Endothelial cell of umbilical vein (primary cell): ENCODE measurements around the gene COPS4. TPM values are rescaled to one million over a fixed set of nuclear protein-coding genes. Genes with fewer than 3 reads are reported as not detected.

Source experiments
- BruUV-seq: library from RNA; stranded (reverse); fragments of 400-500 nt; replicated peaks from 2 replicates; lab custom pipeline; 2021; lab: Mats Ljungman, UMichigan
- CTCF ChIA-PET: fragments of 300-600, 350-600 bp; sonication (Branson Sonifier 250); formaldehyde crosslinking; loops from one replicate; lab custom pipeline; 2021; ENCODE audit warnings: antibody characterized with exemption, inconsistent platforms; lab: Charles Lee
- POLR2A ChIA-PET: fragments of 300-600, 350-600 bp; sonication (Branson Sonifier 250); formaldehyde crosslinking; loops from one replicate; lab custom pipeline; 2021; ENCODE audit warnings: antibody characterized with exemption, inconsistent platforms; lab: Charles Lee
- DNase-seq: peaks from one replicate; pipeline ENCODE4 v3.0.0-alpha.2; 2011; ENCODE audit warnings: low read depth, low spot score
- FAIRE-seq: peaks from 2 replicates; lab custom pipeline; 2011; peaks lifted over from hg19 to GRCh38; lab: Jason Lieb, UNC
- H2AFZ ChIP-seq: 2 replicates; pipeline ENCODE4 v1.6.0; 2012; ENCODE audit warnings: low read depth, low read length, control low read depth, inconsistent platforms
- H3K27ac ChIP-seq: 2 replicates; pipeline ENCODE4 v1.5.1; 2011; ENCODE audit warnings: low read depth, mild to moderate bottlenecking, control low read depth, low read length, moderate library complexity; ENCODE audit not compliant: insufficient read depth
- H3K27me3 ChIP-seq, 2 experiments: 2 replicates each; pipeline versions ENCODE4 v1.6.0 to v1.6.1; 2011; ENCODE audit warnings: low read length in 2 of 2, mixed read lengths in 1 of 2; ENCODE audit not compliant: control insufficient read depth in 2 of 2, insufficient read depth in 2 of 2
- H3K36me3 ChIP-seq, 2 experiments: 2 replicates in 1 of 2; 3 replicates in 1 of 2; pipeline ENCODE4 v1.5.1; 2011; ENCODE audit warnings: low read length in 2 of 2, mild to moderate bottlenecking in 1 of 2, moderate library complexity in 1 of 2; ENCODE audit not compliant: control insufficient read depth in 2 of 2, insufficient read depth in 2 of 2; ENCODE audit errors: extremely low read depth in 1 of 2
- H3K4me1 ChIP-seq: 3 replicates; pipeline ENCODE4 v1.5.1; 2011; ENCODE audit warnings: mild to moderate bottlenecking, low read length; ENCODE audit not compliant: control insufficient read depth, insufficient read depth; ENCODE audit errors: extremely low read depth
- H3K4me2 ChIP-seq: 2 replicates; pipeline ENCODE4 v1.6.1; 2011; ENCODE audit warnings: low read length, control low read depth, mixed read lengths; ENCODE audit not compliant: insufficient read depth
- H3K4me3 ChIP-seq, 3 experiments: fragments of 200-600 bp in 1 of 3; sonication (generic), shearing (Covaris generic) in 1 of 3; replicated peaks in 1 of 3; 2 replicates each; pipeline ENCODE4 v1.5.1; 2011 to 2016; ENCODE audit warnings: control low read depth in 3 of 3, low read length in 3 of 3, mild to moderate bottlenecking in 2 of 3, inconsistent platforms in 1 of 3, low read depth in 1 of 3, moderate library complexity in 1 of 3; ENCODE audit not compliant: insufficient read depth in 1 of 3
- H3K79me2 ChIP-seq: 2 replicates; pipeline ENCODE4 v1.6.0; 2012; ENCODE audit warnings: low read length, inconsistent platforms; ENCODE audit not compliant: control insufficient read depth, insufficient read depth
- H3K9ac ChIP-seq: replicated peaks from 2 replicates; pipeline ENCODE3; 2011; ENCODE audit warnings: low read length, control low read depth; ENCODE audit not compliant: insufficient read depth; ENCODE audit errors: extremely low read depth
- H3K9me1 ChIP-seq: replicated peaks from 3 replicates; pipeline ENCODE4 v1.6.0; 2011; ENCODE audit warnings: mild to moderate bottlenecking, low read length; ENCODE audit not compliant: control insufficient read depth, insufficient read depth; ENCODE audit errors: extremely low read depth
- H3K9me3 ChIP-seq: replicated peaks from 2 replicates; pipeline ENCODE4 v1.5.1; 2012; ENCODE audit warnings: low read length, inconsistent platforms; ENCODE audit not compliant: control insufficient read depth, insufficient read depth
- H4K20me1 ChIP-seq: replicated peaks from 2 replicates; pipeline ENCODE3; 2011; ENCODE audit warnings: mild to moderate bottlenecking, low read length; ENCODE audit not compliant: control insufficient read depth, insufficient read depth; ENCODE audit errors: extremely low read depth
- EZH2 ChIP-seq: IDR thresholded peaks from 2 replicates; pipeline ENCODE4 v1.6.1; 2012; ENCODE audit warnings: borderline replicate concordance, low read depth, mild to moderate bottlenecking, moderate library complexity, low read length, inconsistent platforms; ENCODE audit not compliant: severe bottlenecking
- FOS ChIP-seq: IDR thresholded peaks from 2 replicates; pipeline ENCODE4 v1.6.1; 2011; ENCODE audit warnings: mild to moderate bottlenecking, low read length, moderate library complexity, borderline replicate concordance; ENCODE audit not compliant: insufficient read depth
- GATA2 ChIP-seq: IDR thresholded peaks from 2 replicates; pipeline ENCODE4 v1.7.0; 2011; ENCODE audit warnings: low read depth, mild to moderate bottlenecking, moderate library complexity, mixed read lengths, low read length; ENCODE audit not compliant: insufficient read length, insufficient read depth
- JUN ChIP-seq: IDR thresholded peaks from 2 replicates; pipeline ENCODE4 v1.6.1; 2011; ENCODE audit warnings: borderline replicate concordance, low read depth; ENCODE audit not compliant: insufficient read length, insufficient read depth
- MAX ChIP-seq: IDR thresholded peaks from 2 replicates; pipeline ENCODE4 v1.6.1; 2011; ENCODE audit not compliant: insufficient read depth, insufficient read length
- MYC ChIP-seq: IDR thresholded peaks from one replicate; pipeline ENCODE4 v1.6.1; 2011; ENCODE audit warnings: mild to moderate bottlenecking, low read depth, low read length
- POLR2A ChIP-seq: IDR thresholded peaks from 2 replicates; pipeline ENCODE4 v1.6.1; 2012; ENCODE audit warnings: low read depth, mild to moderate bottlenecking, control low read depth, low read length
- POLR2AphosphoS5 ChIP-seq: IDR thresholded peaks from 2 replicates; pipeline ENCODE4 v1.6.1; 2012; ENCODE audit warnings: low read depth, mild to moderate bottlenecking, control low read depth, low read length, moderate library complexity; ENCODE audit not compliant: insufficient read depth
- dilution Hi-C: fragments of 300-500 bp; cut with MboI; formaldehyde crosslinking; loops from one replicate; pipeline ENCODE4 v1.15.0; 2019; ENCODE audit warnings: low sequenced_read_pairs; ENCODE audit not compliant: extremely low pct_ligation_motif_present
- intact Hi-C: fragments of 100-400 bp; cut with micrococcal nuclease; formaldehyde crosslinking; loops from one replicate; pipeline ENCODE4 v1.10.0; 2022
- polyA plus RNA-seq, 4 experiments: library from polyadenylated mRNA; depleted of rRNA in 3 of 4; stranded (reverse) in 3 of 4; unstranded in 1 of 4; fragments of >200 nt; gene quantifications; 2 replicates each; pipeline versions ENCODE4 v1.2.1 to v1.2.3, GENCODE V29; 2011 to 2012; ENCODE audit warnings: missing spikeins in 1 of 4
- total RNA-seq: library from RNA; stranded (reverse); gene quantifications from 2 replicates; pipeline ENCODE4 v1.2.3, GENCODE V29; 2021
- TF ChIP-seq, protein P1 (sequence below), 2 donors: IDR thresholded peaks; 1 replicate in 1 of 2; 2 replicates in 1 of 2; pipeline ENCODE4 v1.5.1; 2011; ENCODE audit warnings: low read length in 2 of 2, mild to moderate bottlenecking in 2 of 2, moderate library complexity in 2 of 2, control low read depth in 1 of 2, inconsistent platforms in 1 of 2, low read depth in 1 of 2; ENCODE audit not compliant: insufficient read depth in 1 of 2; ENCODE audit errors: extremely low read depth in 1 of 2

The COPS4 gene
- total and polyA plus RNA-seq, 2 donors (not counting 3 experiments of a cell fraction or from before 2014, with no cell fraction given) = 29.8 to 53.0 TPM

- intact Hi-C loops = no loop called here
- dilution Hi-C loops = no loop called here
- no peak for DNase-seq
- H3K79me2 ChIP-seq = no peaks in the 10 kb centered on the region
- H3K27me3 ChIP-seq = no peaks in the 10 kb centered on the region
- no peaks in the 10 kb centered on the region for H4K20me1 ChIP-seq
- FAIRE-seq = no peak
- TF ChIP-seq MAX = no peak
- TF ChIP-seq EZH2 = no peak
- no peak overlapping the region for H2AFZ ChIP-seq
- H3K9ac ChIP-seq = no peak overlapping the region
- H3K36me3 ChIP-seq = no peaks in the 10 kb centered on the region
- no peak overlapping the region for H3K4me3 ChIP-seq
- BruUV-seq = no TSS peak
- CTCF ChIA-PET = interaction anchor here (0.6 to 1.2 kb wide), 3 partner anchors 8 to 161 kb away, joined by 3 to 5 read pairs (median 3); no protein-coding TSS in a partner anchor
- H3K9me1 ChIP-seq = no peaks in the 10 kb centered on the region
- H3K4me2 ChIP-seq = no peak overlapping the region
- POLR2A ChIA-PET = no interaction called here
- no peaks in the 10 kb centered on the region for H3K4me1 ChIP-seq
- no peak overlapping the region for H3K27ac ChIP-seq
- H3K9me3 ChIP-seq = no peaks in the 10 kb centered on the region
Observed at GRCh38 chr4:83121246-83121645, 86.3 kb downstream of the COPS4 start.

DNA sequence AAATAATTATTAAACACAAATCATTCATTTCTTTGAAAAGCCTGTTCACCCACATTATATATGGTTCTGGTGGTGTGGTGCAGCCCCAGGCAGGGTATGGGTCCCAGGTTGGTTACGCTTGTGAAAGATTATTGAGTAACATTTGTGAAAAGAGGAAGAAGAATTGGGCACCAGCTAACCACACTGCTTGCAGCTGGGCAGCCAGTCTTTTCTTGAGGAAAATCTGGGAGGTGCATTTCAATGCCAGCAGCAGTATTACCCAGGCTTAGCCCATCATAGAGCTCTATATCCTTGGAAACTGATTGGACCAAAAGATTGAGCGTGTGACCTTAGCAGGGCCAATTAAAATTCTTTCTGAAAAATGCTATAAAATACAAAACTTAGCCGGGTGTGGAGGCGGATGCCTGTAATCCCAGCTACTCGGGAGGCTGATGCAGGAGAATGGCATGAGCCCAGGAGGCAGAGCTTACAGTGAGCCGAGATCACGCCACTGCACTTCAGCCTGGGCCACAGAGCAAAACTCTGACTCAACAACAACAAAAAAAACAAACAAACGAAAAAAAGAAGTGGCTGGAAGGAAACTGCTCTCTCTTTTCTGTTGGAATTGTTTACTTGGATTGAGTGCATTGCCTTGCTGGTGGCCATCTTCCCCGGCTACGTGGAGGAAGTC lies 89.3 kb downstream of the COPS4 start:
- no peaks in the 10 kb centered on the region for H3K36me3 ChIP-seq
- H3K9me1 ChIP-seq = no peaks in the 10 kb centered on the region
- H4K20me1 ChIP-seq = no peaks in the 10 kb centered on the region
- dilution Hi-C loops (no loop called here), intact Hi-C loops (no loop called here)
- no peak overlapping the region for H3K9ac ChIP-seq
- H2AFZ ChIP-seq = no peak overlapping the region
- DNase-seq (no peak), FAIRE-seq (no peak)
- H3K9me3 ChIP-seq = no peaks in the 10 kb centered on the region
- no peak for TF ChIP-seq MYC
- TF ChIP-seq EZH2 = no peak
- no peak for TF ChIP-seq POLR2A
- no peak for TF ChIP-seq POLR2AphosphoS5
- TF ChIP-seq, protein P1, sequence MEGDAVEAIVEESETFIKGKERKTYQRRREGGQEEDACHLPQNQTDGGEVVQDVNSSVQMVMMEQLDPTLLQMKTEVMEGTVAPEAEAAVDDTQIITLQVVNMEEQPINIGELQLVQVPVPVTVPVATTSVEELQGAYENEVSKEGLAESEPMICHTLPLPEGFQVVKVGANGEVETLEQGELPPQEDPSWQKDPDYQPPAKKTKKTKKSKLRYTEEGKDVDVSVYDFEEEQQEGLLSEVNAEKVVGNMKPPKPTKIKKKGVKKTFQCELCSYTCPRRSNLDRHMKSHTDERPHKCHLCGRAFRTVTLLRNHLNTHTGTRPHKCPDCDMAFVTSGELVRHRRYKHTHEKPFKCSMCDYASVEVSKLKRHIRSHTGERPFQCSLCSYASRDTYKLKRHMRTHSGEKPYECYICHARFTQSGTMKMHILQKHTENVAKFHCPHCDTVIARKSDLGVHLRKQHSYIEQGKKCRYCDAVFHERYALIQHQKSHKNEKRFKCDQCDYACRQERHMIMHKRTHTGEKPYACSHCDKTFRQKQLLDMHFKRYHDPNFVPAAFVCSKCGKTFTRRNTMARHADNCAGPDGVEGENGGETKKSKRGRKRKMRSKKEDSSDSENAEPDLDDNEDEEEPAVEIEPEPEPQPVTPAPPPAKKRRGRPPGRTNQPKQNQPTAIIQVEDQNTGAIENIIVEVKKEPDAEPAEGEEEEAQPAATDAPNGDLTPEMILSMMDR (IDR thresholded peaks at IDR 0.05; ENCODE audit: extremely low read depth in 1 of 2, insufficient read depth in 1 of 2, low read depth in 1 of 2, low read length in 2 of 2) = no peak
- TF ChIP-seq GATA2 = no peak
- TF ChIP-seq JUN = no peak
- no peak for TF ChIP-seq MAX
- no peak for TF ChIP-seq FOS
- no peaks in the 10 kb centered on the region for H3K79me2 ChIP-seq
- H3K27ac ChIP-seq = no peak overlapping the region
- H3K4me3 ChIP-seq = no peak overlapping the region
- BruUV-seq = no TSS peak
- no peak overlapping the region for H3K4me2 ChIP-seq
- H3K4me1 ChIP-seq = no peaks in the 10 kb centered on the region
- ChIA-PET POLR2A (no interaction called here), CTCF (interaction anchor here (0.6 to 0.7 kb wide), 2 partner anchors 9 to 32 kb away, joined by 3 read pairs; partner anchors contain the start of gene PLAC8)
- no peaks in the 10 kb centered on the region for H3K27me3 ChIP-seq
